SU-DHL-6 (cell line): ENCODE results near the gene ATE1.

ENCODE experiments used
- CTCF ChIP-seq: fragments of 200-600 bp; sonication (generic); IDR thresholded peaks from one replicate; pipeline ENCODE4 v1.5.1; 2017; ENCODE audit warnings: antibody characterized with exemption, mild to moderate bottlenecking, low read length, moderate library complexity; ENCODE audit not compliant: insufficient read depth, poor library complexity, severe bottlenecking
- EZH2phosphoT487 ChIP-seq: fragments of 200-600 bp; sonication (generic), shearing (Covaris generic); conservative IDR thresholded peaks from 2 replicates; pipeline ENCODE4 v1.6.1; 2018; ENCODE audit warnings: mild to moderate bottlenecking, antibody characterized with exemption, low read length, moderate library complexity, mixed read lengths

DNA sequence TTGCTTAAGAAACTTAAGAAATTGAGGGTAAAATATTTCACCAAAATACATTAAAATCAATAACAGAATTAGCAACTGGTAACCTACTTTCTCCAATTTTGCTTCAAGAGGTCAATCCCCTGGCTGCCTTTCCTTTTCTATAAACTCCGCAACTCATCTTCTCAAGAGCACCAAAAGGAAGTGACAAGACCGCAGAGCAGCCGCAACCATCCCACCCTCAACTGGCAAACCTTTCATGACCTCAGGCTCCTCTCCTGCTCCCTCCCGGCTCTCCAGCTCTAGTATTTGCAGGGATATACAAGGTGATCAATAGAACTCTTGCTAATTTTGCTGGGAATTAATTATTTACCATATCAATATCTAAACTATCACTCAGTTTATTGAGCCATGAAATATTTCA lies 88.9 kb downstream of the ATE1 start:
- TF ChIP-seq CTCF: no peak
- no peak for TF ChIP-seq EZH2phosphoT487
